Heart left ventricle (tissue), 16 donors: ENCODE measurements around the gene RMP24.

Source experiments
- ATAC-seq, 4 donors: fragments of 200-7000 bp; cut with Tn5 transposase; one replicate each; pipeline ENCODE4 v1.9.1; 2020 to 2022; ENCODE audit warnings: moderate library complexity in 4 of 4, mild to moderate bottlenecking in 3 of 4, moderate number of reproducible peaks in 1 of 4
- DNase-seq, 5 donors: peaks; one replicate each; pipeline ENCODE4 v3.0.0-alpha.2; 2020
- H3K27ac ChIP-seq, 12 donors: fragments of 200-600 bp; sonication (generic) in 4 of 12; one replicate each; pipeline versions ENCODE4 v1.5.0 to v1.8.0; 2016 to 2022; ENCODE audit warnings: mild to moderate bottlenecking in 2 of 12
- H3K27me3 ChIP-seq, 9 donors: fragments of 200-600 bp; sonication (generic) in 2 of 9; one replicate each; pipeline versions ENCODE4 v1.5.1 to v1.8.0; 2016 to 2022; ENCODE audit warnings: mild to moderate bottlenecking in 3 of 9
- H3K36me3 ChIP-seq, 9 donors: fragments of 200-600 bp; sonication (generic) in 2 of 9; one replicate each; pipeline versions ENCODE4 v1.5.0 to v1.8.0; 2018 to 2022; ENCODE audit warnings: mild to moderate bottlenecking in 2 of 9
- H3K4me1 ChIP-seq, 12 donors: fragments of 200-600 bp; sonication (generic) in 4 of 12; one replicate each; pipeline versions ENCODE4 v1.5.0 to v1.8.0; 2016 to 2022; ENCODE audit warnings: mild to moderate bottlenecking in 3 of 12
- H3K4me3 ChIP-seq, 12 donors: fragments of 200-600 bp; sonication (generic) in 4 of 12; one replicate each; pipeline versions ENCODE4 v1.5.0 to v1.8.0; 2017 to 2022; ENCODE audit warnings: mild to moderate bottlenecking in 9 of 12, moderate library complexity in 4 of 12
- H3K9me3 ChIP-seq, 12 donors: fragments of 200-600 bp; sonication (generic) in 4 of 12; one replicate each; pipeline versions ENCODE4 v1.5.0 to v1.8.0; 2016 to 2022; ENCODE audit warnings: mild to moderate bottlenecking in 1 of 12
- CTCF ChIP-seq, 12 donors: fragments of 200-600 bp; sonication (generic) in 4 of 12; IDR thresholded peaks; one replicate each; pipeline versions ENCODE4 v1.5.0 to v1.8.0; 2018 to 2022; ENCODE audit warnings: antibody characterized with exemption in 12 of 12, mild to moderate bottlenecking in 5 of 12
- POLR2A ChIP-seq, 2 donors: fragments of 450-650 bp; IDR thresholded peaks; one replicate each; pipeline ENCODE4 v1.6.1; 2017; ENCODE audit warnings: antibody characterized with exemption in 2 of 2, mild to moderate bottlenecking in 2 of 2, moderate library complexity in 2 of 2
- WGBS, 4 donors: extraction: QIAGEN DNeasy Blood & Tissue Kit in 2 of 4; methylation state at CpG; one replicate each; pipeline versions ENCODE4 v1.1.5 to v1.1.7; 2013 to 2018; 5-methylcytosine and 5-hydroxymethylcytosine counted together
- intact Hi-C, 10 donors: fragments of 100-400 bp; cut with DNase I; formaldehyde crosslinking; loops; one replicate each; pipeline versions ENCODE4 v1.11.1 to v1.14.2; 2022
- donor health status: ischemic (EF 13 %, LVEDD 7.1; RV severe dilation, severe dysfunction).
- donor health status: healthy with polysubstance abuse.
- donor health status: DM: no; HTN: yes; CAD: no.
- donor health status: DM: no; HTN: no; CAD: no.
- donor health status: ischemic (EF 25% LVEDD 6.9; RV normal size, moderate dysfunction).
- donor health status: ischemic (EF 25% LVEDD 5.7; RV mildly dilated, moderate dysfunction).
- donor health status: healthy.
- donor health status: DM: yes; HTN: yes; CAD: no.
- donor health status: ischemic (EF 35%, LVEDD 5.7; RV mildly dilated, moderate dysfunction).
- donor health status: nonischemic (EF 11% LVEDD 7.7; RV severe dilation, severe dysfunction).
- donor health status: DM: yes; HTN: yes; CAD: no.
- donor health status: PGD.
- donor health status: ischemic (EF 29% LVEDD 5.4; RV normal size, mild dysfunction).
- donor health status: nonischemic (EF 23%, LVEDD 6.1; RV moderate dilation, normal function).

The RMP24 gene

DNA sequence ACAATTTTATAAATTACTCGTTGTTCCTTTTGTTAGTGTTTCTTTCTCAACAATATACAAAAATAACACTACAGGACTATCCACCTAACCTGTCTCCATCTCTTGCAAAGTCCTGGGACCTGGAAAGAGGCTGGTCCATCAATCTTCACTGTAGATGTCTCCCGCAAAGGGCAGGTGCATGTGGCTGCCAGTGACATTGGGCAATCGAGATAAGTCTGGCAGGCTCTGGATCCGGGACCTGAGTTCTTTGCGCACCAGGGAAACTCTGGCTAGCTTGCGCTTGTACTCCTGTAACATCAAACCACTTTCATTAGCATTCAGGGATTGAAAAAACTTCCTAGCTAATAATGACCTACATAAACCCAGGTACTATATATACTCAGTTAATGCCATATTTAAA, 20.5 kb downstream of the RMP24 start:
- intact Hi-C loops, result no loop called here
- Histone ChIP-seq H3K9me3 (no peaks in the 10 kb centered on the region), H3K27me3 (no peaks in the 10 kb centered on the region), H3K4me1 (no peaks in the 10 kb centered on the region), H3K27ac (no peak overlapping the region), H3K4me3 (no peak overlapping the region), H3K36me3 (peaks cover 0 to 45% (median 28%) of the 10 kb centered on the region in 9 donors)
- 85 to 95% (median 92%) methylated on average over 6 of the region's 6 CpGs for WGBS, 4 donors
- DNase-seq, result peak in 2 of 5 donors; percentile 27 to 29
- TF ChIP-seq POLR2A (IDR thresholded peaks at IDR 0.05) (no peak), CTCF (IDR thresholded peaks at IDR 0.05) (no peak)
- ATAC-seq, result peak in 3 of 4 donors; percentile 48 to 58 (median 53)

- TF ChIP-seq POLR2A (IDR thresholded peaks at IDR 0.05) (no peak), CTCF (IDR thresholded peaks at IDR 0.05) (peak in 3 of 12 donors; percentile 17 to 29 (median 26))
- DNase-seq (no peak), ATAC-seq (no peak)
- H3K9me3 ChIP-seq, result no peaks in the 10 kb centered on the region
- H3K27ac ChIP-seq, result no peak overlapping the region
- no peaks in the 10 kb centered on the region for H3K36me3 ChIP-seq
- H3K27me3 ChIP-seq, result no peaks in the 10 kb centered on the region
- intact Hi-C loops, result no loop called here
- no peak overlapping the region for H3K4me3 ChIP-seq
- 69 to 78% (median 77%) methylated on average over 1 of the region's 1 CpG for WGBS, 4 donors
- H3K4me1 ChIP-seq, result peaks cover 0 to 7% (median 0%) of the 10 kb centered on the region in 12 donors
These were observed 26.5 kb downstream of the RMP24 start for GRCh38 chr18:35998967-35999366.

DNA sequence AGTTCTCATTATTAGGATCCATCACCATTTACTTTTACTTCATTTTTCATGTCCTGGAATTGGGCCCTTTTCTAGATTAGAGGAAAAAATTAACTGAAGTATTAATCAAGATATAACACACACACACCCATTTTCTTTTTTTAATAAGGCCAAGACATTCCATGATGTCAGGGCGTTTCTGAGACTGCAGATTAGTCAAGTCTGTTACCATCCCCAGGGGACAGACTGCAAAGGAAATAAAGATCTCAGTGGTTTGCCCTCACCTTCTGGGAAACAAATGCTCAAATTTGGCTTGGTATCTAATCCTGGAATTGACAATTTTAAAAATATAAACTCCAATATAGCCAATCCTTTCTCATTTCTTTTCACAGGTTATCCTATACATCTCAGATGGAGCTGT, 27.4 kb downstream of the RMP24 start:
- Histone ChIP-seq H3K4me3 (no peak overlapping the region), H3K27ac (no peak overlapping the region), H3K4me1 (peaks cover 0 to 7% (median 0%) of the 10 kb centered on the region in 12 donors), H3K36me3 (no peaks in the 10 kb centered on the region), H3K9me3 (no peaks in the 10 kb centered on the region), H3K27me3 (no peaks in the 10 kb centered on the region)
- intact Hi-C loops, result no loop called here
- ATAC-seq (no peak), DNase-seq (no peak)
- 29 to 56% (median 40%) methylated on average over 1 of the region's 1 CpG for WGBS, 4 donors
- TF ChIP-seq POLR2A (IDR thresholded peaks at IDR 0.05), result no peak
- no peak for TF ChIP-seq CTCF (IDR thresholded peaks at IDR 0.05)

DNA sequence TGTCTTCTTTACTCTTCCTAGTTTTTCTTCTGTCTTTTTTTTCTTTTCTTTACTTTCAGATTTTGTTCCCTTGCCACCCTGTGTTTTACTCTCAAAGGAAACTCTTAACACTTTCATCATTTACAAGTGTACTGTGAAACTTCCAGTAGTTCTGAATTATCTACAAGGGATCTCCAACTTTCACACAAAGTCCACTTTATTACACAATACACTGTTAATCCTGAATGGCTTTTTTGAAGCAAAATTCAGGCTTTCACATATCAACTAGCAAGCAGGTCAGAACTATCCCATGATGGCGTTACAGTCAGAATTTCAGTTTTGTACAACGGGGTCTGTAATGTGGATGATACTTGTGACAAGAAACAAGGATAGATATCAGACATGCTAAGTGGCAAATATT, 34.5 kb downstream of the RMP24 start:
- H3K4me1 ChIP-seq, result no peaks in the 10 kb centered on the region
- ATAC-seq (no peak), DNase-seq (no peak)
- intact Hi-C loops, result no loop called here
- H3K27me3 ChIP-seq, result no peaks in the 10 kb centered on the region
- no peaks in the 10 kb centered on the region for H3K36me3 ChIP-seq
- no peak overlapping the region for H3K4me3 ChIP-seq
- no peaks in the 10 kb centered on the region for H3K9me3 ChIP-seq
- H3K27ac ChIP-seq, result no peak overlapping the region
- 97 to 100% (median 98%) methylated on average over 2 of the region's 2 CpGs for WGBS, 4 donors
- no peak for TF ChIP-seq CTCF (IDR thresholded peaks at IDR 0.05)
- no peak for TF ChIP-seq POLR2A (IDR thresholded peaks at IDR 0.05)
